Right lobe of liver (tissue), 4 donors: ENCODE results near the gene AKAP7.

Experiments used
- CTCF ChIP-seq, 4 donors: fragments of 200-600 bp in 3 of 4; fragments of 450-650 bp in 1 of 4; IDR thresholded peaks; one replicate each; pipeline versions ENCODE4 v1.5.1 to v1.8.0; 2016 to 2022; ENCODE audit warnings: antibody characterized with exemption in 4 of 4, mild to moderate bottlenecking in 2 of 4
- POLR2A ChIP-seq: fragments of 450-650 bp; IDR thresholded peaks from one replicate; pipeline ENCODE4 v1.6.1; 2017; ENCODE audit warnings: antibody characterized with exemption, mild to moderate bottlenecking
- donor health status: DM: no; HTN: no; CAD: no.
- donor health status: DM: no; HTN: no; CAD: no.
- donor health status: DM: no; HTN: yes; CAD: no.

GRCh38 chr6:131096786-131097185 is 38.5 kb upstream of the AKAP7 start:
- no peak for TF ChIP-seq POLR2A
- TF ChIP-seq CTCF (IDR thresholded peaks at IDR 0.05) = no peak
